Choroid plexus epithelial cell (primary cell): Measurements from ENCODE around the gene SLC26A8.
"Not testable (repeated sequence)": the region's sequence is repeated elsewhere in the genome, so short reads cannot be mapped to it uniquely, and the experiment has no call there.

Experiments
- DNase-seq: peaks from one replicate; pipeline ENCODE4 v3.0.0-alpha.2; 2010; ENCODE audit warnings: low read depth
- H3K4me3 ChIP-seq: 2 replicates; pipeline ENCODE4 v1.5.1; 2011; ENCODE audit warnings: low read depth, mild to moderate bottlenecking, control low read depth, low read length, moderate library complexity
- CTCF ChIP-seq: conservative IDR thresholded peaks from 2 replicates; pipeline ENCODE4 v1.5.1; 2011; ENCODE audit warnings: low read depth, mild to moderate bottlenecking, control low read depth, inconsistent platforms, low read length, moderate library complexity

Gene SLC26A8

GRCh38 chr6:35948725-35949124 lies 75.7 kb downstream of the SLC26A8 start:
- H3K4me3 ChIP-seq = no peak overlapping the region
- TF ChIP-seq CTCF = peak; percentile 69
- DNase-seq = peak; percentile 60

- DNase-seq = no peak
- no peak overlapping the region for H3K4me3 ChIP-seq
- no peak for TF ChIP-seq CTCF
These were observed 78.8 kb downstream of the SLC26A8 start for GRCh38 chr6:35945650-35946025.

- TF ChIP-seq CTCF = no peak
- DNase-seq = no peak
These were observed 81.1 kb downstream of the SLC26A8 start for GRCh38 chr6:35943390-35943789.

GRCh38 chr6:35942355-35942754 lies 82.1 kb downstream of the SLC26A8 start:
- H3K4me3 ChIP-seq = no peak overlapping the region
- no peak for DNase-seq
- TF ChIP-seq CTCF = no peak

More at GRCh38 chr6:35943390-35943789, 81.1 kb downstream of the SLC26A8 start:
- H3K4me3 ChIP-seq = no peak overlapping the region

- not testable (repeated sequence) for H3K4me3 ChIP-seq, DNase-seq
These were observed 83.3 kb downstream of the SLC26A8 start for GRCh38 chr6:35941170-35941569.

- DNase-seq, H3K4me3 ChIP-seq: not testable (repeated sequence)
These were observed 84.4 kb downstream of the SLC26A8 start for GRCh38 chr6:35940014-35940413.

GRCh38 chr6:35939259-35939658 lies 85.2 kb downstream of the SLC26A8 start:
- not testable (repeated sequence) for H3K4me3 ChIP-seq, DNase-seq

GRCh38 chr6:35936681-35937359 lies 87.6 kb downstream of the SLC26A8 start:
- no peak for DNase-seq
- no peak overlapping the region for H3K4me3 ChIP-seq
- no peak for TF ChIP-seq CTCF

GRCh38 chr6:35935469-35935868 lies 89.0 kb downstream of the SLC26A8 start:
- H3K4me3 ChIP-seq = no peak overlapping the region
- no peak for TF ChIP-seq CTCF
- no peak for DNase-seq
